Fibroblast of mammary gland (primary cell): Measurements from ENCODE around the gene JUNB.

Source experiments
- DNase-seq: peaks from one replicate; pipeline ENCODE4 v3.0.0-alpha.2; 2010; ENCODE audit warnings: low read depth
- H3K4me3 ChIP-seq: 2 replicates; pipeline ENCODE4 v1.5.1; 2011; ENCODE audit warnings: low read depth, mild to moderate bottlenecking, low read length, moderate library complexity; ENCODE audit not compliant: control insufficient read depth
- TF ChIP-seq, protein P1 (sequence below): conservative IDR thresholded peaks from 2 replicates; pipeline ENCODE4 v1.5.1; 2011; ENCODE audit warnings: low read depth, low read length, inconsistent platforms; ENCODE audit not compliant: control insufficient read depth, insufficient read depth

Gene JUNB

DNA sequence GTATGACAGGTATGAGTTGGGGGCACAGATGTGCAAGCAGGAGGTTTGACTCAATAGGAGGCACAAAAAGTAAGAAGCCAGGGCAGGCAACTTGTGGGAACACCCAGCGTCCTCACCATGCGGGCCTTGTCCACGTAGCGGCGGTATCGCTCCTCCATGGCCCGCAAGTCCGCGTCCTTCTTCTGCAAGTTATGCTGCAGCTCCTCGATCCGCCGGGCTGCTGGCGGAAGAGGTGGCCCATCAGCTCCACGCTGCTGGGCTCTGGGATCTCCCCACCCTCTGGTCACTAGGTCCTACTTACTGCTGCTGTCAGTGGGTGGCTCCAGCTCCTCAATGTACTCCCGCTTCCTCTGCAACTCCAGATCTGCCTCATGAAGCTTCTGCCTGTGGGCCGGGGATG is 26.6 kb upstream of the JUNB start:
- DNase-seq: no peak
- TF ChIP-seq, protein P1, sequence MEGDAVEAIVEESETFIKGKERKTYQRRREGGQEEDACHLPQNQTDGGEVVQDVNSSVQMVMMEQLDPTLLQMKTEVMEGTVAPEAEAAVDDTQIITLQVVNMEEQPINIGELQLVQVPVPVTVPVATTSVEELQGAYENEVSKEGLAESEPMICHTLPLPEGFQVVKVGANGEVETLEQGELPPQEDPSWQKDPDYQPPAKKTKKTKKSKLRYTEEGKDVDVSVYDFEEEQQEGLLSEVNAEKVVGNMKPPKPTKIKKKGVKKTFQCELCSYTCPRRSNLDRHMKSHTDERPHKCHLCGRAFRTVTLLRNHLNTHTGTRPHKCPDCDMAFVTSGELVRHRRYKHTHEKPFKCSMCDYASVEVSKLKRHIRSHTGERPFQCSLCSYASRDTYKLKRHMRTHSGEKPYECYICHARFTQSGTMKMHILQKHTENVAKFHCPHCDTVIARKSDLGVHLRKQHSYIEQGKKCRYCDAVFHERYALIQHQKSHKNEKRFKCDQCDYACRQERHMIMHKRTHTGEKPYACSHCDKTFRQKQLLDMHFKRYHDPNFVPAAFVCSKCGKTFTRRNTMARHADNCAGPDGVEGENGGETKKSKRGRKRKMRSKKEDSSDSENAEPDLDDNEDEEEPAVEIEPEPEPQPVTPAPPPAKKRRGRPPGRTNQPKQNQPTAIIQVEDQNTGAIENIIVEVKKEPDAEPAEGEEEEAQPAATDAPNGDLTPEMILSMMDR: no peak
- no peak overlapping the region for H3K4me3 ChIP-seq

DNA sequence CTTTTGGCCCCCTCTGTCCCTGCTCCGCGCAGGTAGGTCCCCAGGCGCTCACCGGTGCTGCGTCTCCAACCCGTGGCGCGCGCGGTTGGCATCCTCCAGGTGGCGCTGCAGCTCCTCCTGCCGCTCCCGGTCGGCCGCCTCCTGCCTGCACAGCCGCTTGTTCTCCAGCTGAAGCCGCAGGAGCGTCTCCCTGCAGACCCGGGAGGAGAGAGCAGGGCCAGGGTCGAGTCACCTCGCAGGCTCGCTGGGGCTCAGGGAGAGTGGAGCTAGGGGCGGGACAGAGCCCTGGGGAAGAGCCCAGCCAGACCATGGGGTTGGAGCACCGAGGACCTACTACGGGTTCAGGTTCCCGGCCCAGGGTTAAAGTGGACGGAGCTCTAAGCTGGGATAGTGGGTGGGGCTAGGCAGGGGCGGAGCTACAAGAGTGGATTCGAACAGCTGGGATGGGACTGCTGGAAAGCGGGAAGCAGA is 25.2 kb upstream of the JUNB start:
- peak; percentile 71 for DNase-seq
- H3K4me3 ChIP-seq: peak overlapping the region; percentile 56

DNA sequence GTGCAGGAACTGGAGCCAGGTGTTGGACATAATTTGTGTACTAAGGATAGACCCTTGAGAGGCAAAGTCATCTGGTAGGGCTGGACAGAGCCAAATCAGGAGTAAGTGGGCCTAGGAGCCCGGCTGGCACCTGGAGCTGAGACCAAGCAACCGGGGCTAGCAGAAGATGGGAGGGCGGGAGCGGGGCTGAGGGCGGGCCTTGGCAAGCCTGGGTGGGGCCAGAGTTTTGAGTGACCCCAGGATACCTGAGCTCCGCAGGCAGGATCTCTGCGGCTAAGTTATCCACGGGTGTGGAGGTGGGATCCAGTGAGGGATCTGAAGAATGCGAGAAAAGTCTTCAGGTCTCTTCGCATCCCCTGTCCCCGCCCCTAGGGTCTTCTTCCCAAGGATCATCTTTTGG is 24.1 kb upstream of the JUNB start:
- DNase-seq: no peak
- H3K4me3 ChIP-seq: no peak overlapping the region
- TF ChIP-seq, protein P1: no peak

More for the DNA sequence above, 25.2 kb upstream of the JUNB start:
- TF ChIP-seq, protein P1: peak; percentile 59

DNA sequence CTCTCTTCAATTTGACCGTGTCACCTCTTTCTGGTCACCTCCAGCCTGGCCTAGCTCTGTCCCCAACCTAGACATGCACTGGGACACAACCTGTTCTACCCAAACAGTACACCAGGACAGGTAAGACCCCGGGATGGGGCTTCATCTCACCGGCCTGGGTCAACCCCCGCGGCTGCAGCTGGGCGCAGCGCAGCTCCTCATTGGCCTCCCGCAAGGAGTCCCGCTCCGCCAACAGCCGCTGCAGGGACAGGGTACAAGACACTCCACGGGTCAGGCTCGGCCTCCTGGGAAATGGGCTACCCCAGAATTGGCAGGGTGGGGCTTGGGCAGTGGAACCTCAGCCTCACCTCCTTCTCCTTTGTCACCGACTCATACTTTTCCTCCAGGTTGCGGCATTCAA is 23.6 kb upstream of the JUNB start:
- no peak for DNase-seq
- H3K4me3 ChIP-seq: no peak overlapping the region
- TF ChIP-seq, protein P1: no peak

DNA sequence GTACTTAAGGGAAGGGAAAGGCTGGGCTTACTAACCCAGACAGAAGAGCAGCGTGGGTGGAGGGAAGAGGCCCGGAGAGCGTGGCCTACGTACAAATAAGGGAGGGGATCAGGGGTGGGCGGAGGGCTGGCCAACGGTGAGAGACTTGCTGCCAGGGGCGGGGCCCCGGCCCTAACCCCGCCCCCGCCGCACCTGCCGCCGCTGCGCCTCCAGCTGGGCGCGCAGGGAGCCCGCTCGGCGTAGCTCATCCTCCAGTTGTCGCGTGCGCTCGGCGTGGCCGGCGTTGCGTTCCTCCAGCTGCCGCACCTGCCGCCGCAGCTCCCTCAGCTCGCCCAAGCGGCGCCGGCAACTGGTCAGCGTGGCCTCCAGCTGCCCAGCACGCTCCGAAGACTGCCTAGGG is 21.6 kb upstream of the JUNB start:
- no peak overlapping the region for H3K4me3 ChIP-seq
- TF ChIP-seq, protein P1: no peak
- no peak for DNase-seq

DNA sequence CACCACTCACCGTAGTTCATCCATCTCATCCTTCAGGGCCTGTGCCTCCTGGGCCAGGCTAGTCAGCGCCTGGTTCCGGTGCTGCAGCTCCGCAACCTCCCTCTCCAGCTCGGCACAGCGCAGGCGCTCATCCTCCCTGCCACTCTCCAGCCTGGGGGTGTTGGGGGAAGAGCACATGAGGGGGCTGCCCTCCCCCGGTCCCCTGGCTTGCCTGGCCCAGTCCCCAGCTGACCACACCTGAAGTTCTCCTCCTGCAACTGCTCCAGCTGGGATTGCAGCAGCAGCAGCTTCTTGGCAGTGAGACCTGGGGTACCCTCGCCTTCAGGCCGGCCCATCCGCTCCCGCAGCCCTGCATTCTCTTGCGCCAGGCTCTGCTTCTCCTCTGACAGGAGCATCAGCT is 20.4 kb upstream of the JUNB start:
- TF ChIP-seq, protein P1: no peak
- no peak for DNase-seq
- H3K4me3 ChIP-seq: no peak overlapping the region

DNA sequence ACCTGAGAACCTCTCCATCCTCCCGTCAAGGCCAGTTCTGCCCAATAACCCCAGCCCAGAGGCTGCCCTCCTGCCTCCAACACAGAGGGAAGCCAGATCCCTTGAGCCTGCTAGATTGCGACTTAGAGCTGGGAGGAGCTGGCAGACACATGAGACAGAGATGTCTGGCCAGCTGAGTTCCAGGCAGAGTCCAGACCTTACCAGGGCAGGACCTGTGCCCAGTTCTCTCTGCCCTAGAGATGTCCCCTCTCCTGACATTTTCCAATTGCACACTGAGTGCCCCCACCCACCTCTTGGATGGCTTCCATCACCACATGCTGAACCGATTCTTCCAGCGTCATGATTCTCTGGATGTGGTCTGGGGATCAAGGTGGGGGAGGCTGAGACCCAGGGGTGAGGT is 19.0 kb upstream of the JUNB start:
- DNase-seq: no peak
- TF ChIP-seq, protein P1: no peak
- no peak overlapping the region for H3K4me3 ChIP-seq
